ENCODE measurements around the gene NARS2.
"Not testable (repeated sequence)": the region's sequence is repeated elsewhere in the genome, so short reads cannot be mapped to it uniquely, and the experiment has no call there.

NARS2 gene

GRCh38 chr11:78603792-78604191 lies 29.1 kb upstream of the NARS2 start:
- FAIRE-seq (no peak), DNase-seq (ENCODE audit: insufficient read length, low spot score) (no peak)
- TF ChIP-seq SPI1 (IDR thresholded peaks at IDR 0.05; ENCODE audit: low read depth, low read length) = no peak
- TF ChIP-seq POU2F2 (IDR thresholded peaks at IDR 0.05; ENCODE audit: low read depth, low read length) = no peak
- no peak for TF ChIP-seq TAF1 (IDR thresholded peaks at IDR 0.05; ENCODE audit: low read depth, low read length)
- TF ChIP-seq POLR2A (IDR thresholded peaks at IDR 0.05; ENCODE audit: low read depth, low read length) = no peak
- TF ChIP-seq POLR2AphosphoS5 (IDR thresholded peaks at IDR 0.05; ENCODE audit: low read depth, low read length) = no peak
- TF ChIP-seq PAX5 (IDR thresholded peaks at IDR 0.05; ENCODE audit: insufficient read depth, low read length, severe bottlenecking) = no peak

- not testable (repeated sequence) for DNase-seq (ENCODE audit: insufficient read length, low spot score); FAIRE-seq
Observed at GRCh38 chr11:78602771-78603170, 28.1 kb upstream of the NARS2 start.

GRCh38 chr11:78601066-78601465 lies 26.4 kb upstream of the NARS2 start:
- DNase-seq (ENCODE audit: insufficient read length, low spot score); FAIRE-seq: not testable (repeated sequence)

DNA sequence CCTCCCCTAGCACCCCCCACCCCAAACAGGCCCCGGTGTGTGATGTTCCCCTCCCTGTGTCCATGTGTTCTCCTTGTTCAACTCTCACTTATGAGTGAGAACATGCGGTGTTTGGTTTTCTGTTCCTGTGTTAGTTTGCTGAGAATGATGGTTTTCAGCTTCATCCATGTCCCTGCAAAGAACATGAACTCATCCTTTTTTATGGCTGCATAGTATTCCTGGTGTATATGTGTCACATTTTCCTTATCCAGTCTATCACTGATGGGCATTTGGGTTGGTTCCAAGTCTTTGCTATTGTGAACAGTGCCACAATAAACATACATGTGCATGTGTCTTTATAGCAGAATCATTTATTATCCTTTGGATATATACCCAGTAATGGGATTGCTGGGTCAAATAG lies 22.9 kb upstream of the NARS2 start:
- FAIRE-seq; DNase-seq (ENCODE audit: insufficient read length, low spot score): not testable (repeated sequence)

DNA sequence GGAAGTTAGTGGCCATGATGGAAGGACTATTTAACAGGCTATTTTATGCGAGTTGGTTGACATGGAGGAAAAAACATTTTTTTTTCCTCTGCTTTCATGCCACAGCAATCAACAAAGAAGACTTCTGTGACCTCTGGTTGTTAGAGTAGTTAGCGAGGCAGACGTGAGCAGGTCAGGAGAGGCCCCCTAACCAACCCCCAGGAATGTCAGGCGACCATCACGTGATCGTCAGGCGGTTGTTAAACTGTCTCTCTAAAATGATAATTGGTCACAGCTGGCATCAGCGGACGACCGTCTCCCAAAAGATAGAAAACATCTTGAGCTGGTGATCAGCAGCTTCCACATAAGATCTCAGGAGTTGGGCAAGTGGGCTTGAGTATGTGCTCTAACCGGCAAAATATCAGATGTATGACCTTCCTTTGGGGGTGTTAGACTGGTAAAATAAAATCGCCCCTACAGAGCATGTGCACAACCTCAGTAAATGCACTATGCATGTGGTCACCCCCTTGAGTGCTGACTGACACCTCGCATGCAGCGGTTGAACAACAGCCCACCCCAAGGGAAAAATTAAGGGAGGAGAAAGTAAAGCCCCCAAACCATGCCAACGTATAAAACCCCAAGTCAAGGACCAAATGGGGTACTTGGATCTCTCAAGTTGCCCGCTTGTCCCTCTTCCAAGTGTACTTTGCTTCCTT lies 20.9 kb upstream of the NARS2 start:
- FAIRE-seq = no peak
- TF ChIP-seq PAX5 (IDR thresholded peaks at IDR 0.05; ENCODE audit: insufficient read depth, low read length, severe bottlenecking) (no peak), TAF1 (IDR thresholded peaks at IDR 0.05; ENCODE audit: low read depth, low read length) (no peak), SPI1 (IDR thresholded peaks at IDR 0.05; ENCODE audit: low read depth, low read length) (no peak), POLR2AphosphoS5 (IDR thresholded peaks at IDR 0.05; ENCODE audit: low read depth, low read length) (no peak), POLR2A (IDR thresholded peaks at IDR 0.05; ENCODE audit: low read depth, low read length) (no peak), POU2F2 (IDR thresholded peaks at IDR 0.05; ENCODE audit: low read depth, low read length) (no peak)
- no peak for DNase-seq (ENCODE audit: insufficient read length, low spot score)

GRCh38 chr11:78594814-78595213 lies 20.1 kb upstream of the NARS2 start:
- TF ChIP-seq TAF1 (IDR thresholded peaks at IDR 0.05; ENCODE audit: low read depth, low read length) = no peak
- TF ChIP-seq SPI1 (IDR thresholded peaks at IDR 0.05; ENCODE audit: low read depth, low read length) = no peak
- no peak for TF ChIP-seq POLR2AphosphoS5 (IDR thresholded peaks at IDR 0.05; ENCODE audit: low read depth, low read length)
- TF ChIP-seq POU2F2 (IDR thresholded peaks at IDR 0.05; ENCODE audit: low read depth, low read length) = no peak
- TF ChIP-seq PAX5 (IDR thresholded peaks at IDR 0.05; ENCODE audit: insufficient read depth, low read length, severe bottlenecking) = no peak
- no peak for TF ChIP-seq POLR2A (IDR thresholded peaks at IDR 0.05; ENCODE audit: low read depth, low read length)
- DNase-seq (ENCODE audit: insufficient read length, low spot score) (no peak), FAIRE-seq (no peak)

DNA sequence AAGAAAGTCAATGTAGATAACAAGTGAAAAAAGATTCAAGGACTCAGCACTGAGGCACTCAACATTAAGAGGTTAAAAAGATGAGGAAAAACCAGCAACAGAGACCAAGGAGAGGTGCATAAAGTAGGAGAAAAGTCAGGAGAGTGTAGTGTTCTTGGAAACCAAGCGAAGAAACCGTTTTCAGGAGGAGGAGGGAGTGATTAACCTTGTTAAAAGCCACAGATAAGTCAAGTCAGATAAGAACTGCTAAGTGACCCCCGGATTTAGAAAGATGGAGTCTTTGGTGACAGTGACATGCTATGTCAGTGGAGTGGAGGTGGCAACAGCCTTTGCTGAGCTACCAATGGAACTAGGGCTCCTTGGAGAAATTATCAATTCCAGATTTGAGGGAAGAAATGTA lies 13.9 kb upstream of the NARS2 start:
- no peak for FAIRE-seq
- DNase-seq (ENCODE audit: insufficient read length, low spot score) = no peak
- TF ChIP-seq SPI1 (IDR thresholded peaks at IDR 0.05; ENCODE audit: low read depth, low read length) (no peak), POLR2AphosphoS5 (IDR thresholded peaks at IDR 0.05; ENCODE audit: low read depth, low read length) (no peak), POU2F2 (IDR thresholded peaks at IDR 0.05; ENCODE audit: low read depth, low read length) (no peak), POLR2A (IDR thresholded peaks at IDR 0.05; ENCODE audit: low read depth, low read length) (no peak), PAX5 (IDR thresholded peaks at IDR 0.05; ENCODE audit: insufficient read depth, low read length, severe bottlenecking) (no peak), TAF1 (IDR thresholded peaks at IDR 0.05; ENCODE audit: low read depth, low read length) (no peak)

GRCh38 chr11:78587446-78587845 lies 12.8 kb upstream of the NARS2 start:
- DNase-seq (ENCODE audit: insufficient read length, low spot score) (no peak), FAIRE-seq (no peak)
- TF ChIP-seq PAX5 (IDR thresholded peaks at IDR 0.05; ENCODE audit: insufficient read depth, low read length, severe bottlenecking) (no peak), POU2F2 (IDR thresholded peaks at IDR 0.05; ENCODE audit: low read depth, low read length) (no peak), SPI1 (IDR thresholded peaks at IDR 0.05; ENCODE audit: low read depth, low read length) (no peak), TAF1 (IDR thresholded peaks at IDR 0.05; ENCODE audit: low read depth, low read length) (no peak)

DNA sequence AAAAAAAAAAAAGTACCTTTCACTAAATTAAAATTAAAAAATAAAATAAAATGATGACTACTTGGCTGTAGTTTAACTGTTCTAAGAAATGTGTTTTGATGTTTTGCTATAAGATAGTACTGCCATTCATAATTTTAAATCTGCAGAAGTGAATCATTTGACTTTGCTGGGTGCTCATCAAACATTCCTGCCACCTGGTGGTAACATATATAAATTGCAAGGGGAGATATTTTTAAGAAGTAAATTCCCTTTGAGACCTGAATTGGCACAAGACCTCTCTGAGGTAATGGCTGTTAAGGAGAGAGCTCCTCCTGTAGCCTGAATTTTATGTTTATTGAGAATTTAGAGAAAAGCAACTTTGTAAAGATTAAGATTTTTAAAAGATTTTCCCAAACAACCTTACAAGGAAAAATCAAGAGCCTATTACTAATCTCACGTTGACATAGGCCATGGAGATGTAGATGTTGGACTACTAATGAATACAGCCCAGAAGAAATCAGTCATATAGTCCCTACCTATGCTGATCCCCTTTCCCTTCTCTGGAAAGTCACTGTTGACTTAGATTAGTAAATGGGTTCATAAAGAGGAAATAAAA lies 11.9 kb upstream of the NARS2 start:
- no peak for DNase-seq (ENCODE audit: insufficient read length, low spot score)
- no peak for TF ChIP-seq TAF1 (IDR thresholded peaks at IDR 0.05; ENCODE audit: low read depth, low read length)
- no peak for TF ChIP-seq SPI1 (IDR thresholded peaks at IDR 0.05; ENCODE audit: low read depth, low read length)
- no peak for TF ChIP-seq PAX5 (IDR thresholded peaks at IDR 0.05; ENCODE audit: insufficient read depth, low read length, severe bottlenecking)
- TF ChIP-seq POU2F2 (IDR thresholded peaks at IDR 0.05; ENCODE audit: low read depth, low read length) = no peak
- no peak for TF ChIP-seq POLR2A (IDR thresholded peaks at IDR 0.05; ENCODE audit: low read depth, low read length)
- TF ChIP-seq POLR2AphosphoS5 (IDR thresholded peaks at IDR 0.05; ENCODE audit: low read depth, low read length) = no peak
- no peak for FAIRE-seq

GRCh38 chr11:78583889-78584288 lies 9.2 kb upstream of the NARS2 start:
- no peak for TF ChIP-seq SPI1 (IDR thresholded peaks at IDR 0.05; ENCODE audit: low read depth, low read length)
- no peak for TF ChIP-seq POLR2A (IDR thresholded peaks at IDR 0.05; ENCODE audit: low read depth, low read length)
- TF ChIP-seq POU2F2 (IDR thresholded peaks at IDR 0.05; ENCODE audit: low read depth, low read length) = no peak
- no peak for TF ChIP-seq PAX5 (IDR thresholded peaks at IDR 0.05; ENCODE audit: insufficient read depth, low read length, severe bottlenecking)
- TF ChIP-seq POLR2AphosphoS5 (IDR thresholded peaks at IDR 0.05; ENCODE audit: low read depth, low read length) = no peak
- TF ChIP-seq TAF1 (IDR thresholded peaks at IDR 0.05; ENCODE audit: low read depth, low read length) = no peak
- FAIRE-seq = no peak
- no peak for DNase-seq (ENCODE audit: insufficient read length, low spot score)

- TF ChIP-seq SPI1 (IDR thresholded peaks at IDR 0.05; ENCODE audit: low read depth, low read length) = peak; percentile 49
- TF ChIP-seq PAX5 (IDR thresholded peaks at IDR 0.05; ENCODE audit: insufficient read depth, low read length, severe bottlenecking) = no peak
- FAIRE-seq (no peak), DNase-seq (ENCODE audit: insufficient read length, low spot score) (no peak)
Observed at GRCh38 chr11:78577495-78577894, 2.8 kb upstream of the NARS2 start.

All from GM12891 (cell line).